DMS79 (cell line): ENCODE results near the gene SAE1.
"Not testable (repeated sequence)": the region's sequence is repeated elsewhere in the genome, so short reads cannot be mapped to it uniquely, and the experiment has no call there.

Experiments used
- DNase-seq: peaks from one replicate; lab custom pipeline; 2025; lab: John Stamatoyannopoulos, UW

SAE1 gene

DNA sequence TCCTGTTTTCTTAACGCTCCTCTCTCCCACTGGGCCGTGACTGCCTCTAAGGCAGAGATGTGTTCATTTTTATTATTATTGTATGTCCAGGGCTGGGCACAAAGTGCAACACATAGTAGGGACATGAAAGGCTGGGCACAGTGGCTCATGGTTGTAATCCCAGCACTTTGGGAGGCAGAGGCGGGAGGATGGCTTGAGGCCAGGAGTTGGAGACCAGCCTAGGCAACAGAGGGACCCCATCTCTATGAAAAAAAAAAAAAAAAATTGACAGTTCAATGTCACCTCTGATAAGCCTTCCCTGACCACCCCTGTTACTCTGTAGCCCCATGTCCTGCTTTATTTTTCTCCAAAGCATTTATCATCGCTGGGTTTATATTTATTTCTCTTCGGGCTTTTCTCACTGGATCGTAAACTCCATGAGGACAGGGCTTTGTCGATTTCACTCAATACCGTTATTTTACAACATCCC is 481 bp upstream of the SAE1 start:
- no peak for DNase-seq

- DNase-seq: no peak
These were observed 1.7 kb downstream of the SAE1 start for GRCh38 chr19:47132194-47132852.

DNA sequence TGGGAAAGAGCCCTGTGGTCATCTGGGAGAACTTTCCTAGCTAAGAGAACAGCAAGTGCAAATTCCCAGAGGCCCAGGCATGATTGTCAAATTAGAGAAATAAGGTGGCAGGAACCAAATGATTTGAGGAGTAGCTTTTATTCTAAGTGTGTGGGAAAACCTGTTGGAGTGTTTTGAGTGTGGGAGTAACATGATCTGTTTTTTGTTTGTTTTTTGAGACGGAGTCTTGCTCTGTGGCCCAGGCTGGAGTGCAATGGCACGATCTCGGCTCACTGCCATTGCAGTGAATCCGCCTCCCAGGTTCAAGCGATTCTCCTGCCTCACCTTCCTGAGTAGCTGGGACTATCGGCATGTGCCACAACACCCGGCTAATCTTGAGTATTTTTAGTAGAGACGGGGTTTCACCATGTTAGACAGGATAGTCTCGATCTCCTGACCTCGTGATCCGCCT is 2.4 kb downstream of the SAE1 start:
- DNase-seq: no peak

DNA sequence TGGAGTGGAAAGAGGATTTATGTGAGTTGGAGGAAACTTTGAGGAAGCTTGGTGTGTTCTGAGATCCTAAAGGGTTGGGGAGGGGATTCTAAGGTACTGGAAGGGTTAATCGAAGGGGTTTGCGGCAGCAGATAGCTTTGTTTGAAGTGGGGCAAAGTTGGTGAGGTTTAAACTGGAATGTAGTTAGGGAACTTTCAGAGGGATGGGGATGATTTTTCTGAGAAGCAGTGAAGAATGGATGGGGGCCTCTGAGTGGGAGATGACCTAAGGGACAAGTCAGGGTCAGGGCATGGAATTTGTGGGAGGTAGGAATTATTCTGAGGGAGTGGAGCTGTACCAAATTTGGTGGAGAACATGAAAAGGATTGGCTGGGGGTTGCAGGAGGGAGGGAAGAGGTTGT is 3.9 kb downstream of the SAE1 start:
- DNase-seq: no peak

- no peak for DNase-seq
These were observed 4.5 kb downstream of the SAE1 start for GRCh38 chr19:47135156-47135555.

DNA sequence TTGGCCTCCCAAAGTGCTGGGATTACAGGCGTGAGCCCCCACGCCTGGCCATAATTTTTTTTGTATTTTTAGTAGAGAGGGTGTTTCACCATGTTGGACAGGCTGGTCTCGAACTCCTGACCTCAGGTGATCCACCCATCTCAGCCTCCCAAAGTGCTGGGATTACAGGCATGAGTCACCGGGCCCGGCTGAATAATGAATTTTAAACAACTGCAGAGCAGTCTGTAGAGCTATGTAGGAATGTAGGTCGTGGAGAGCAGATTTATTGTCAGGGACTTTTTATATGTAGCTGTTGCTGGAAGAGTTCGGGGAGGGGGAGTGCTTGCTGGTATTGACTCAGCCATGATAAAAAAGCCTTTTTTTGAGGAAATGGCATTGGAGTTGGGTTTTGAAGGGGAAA is 10.6 kb downstream of the SAE1 start:
- not testable (repeated sequence) for DNase-seq

GRCh38 chr19:47141695-47142094 is 11.1 kb downstream of the SAE1 start:
- no peak for DNase-seq

GRCh38 chr19:47142779-47143178 is 12.1 kb downstream of the SAE1 start:
- DNase-seq: no peak

- DNase-seq: no peak
These were observed 12.9 kb downstream of the SAE1 start for GRCh38 chr19:47143322-47144073.

DNA sequence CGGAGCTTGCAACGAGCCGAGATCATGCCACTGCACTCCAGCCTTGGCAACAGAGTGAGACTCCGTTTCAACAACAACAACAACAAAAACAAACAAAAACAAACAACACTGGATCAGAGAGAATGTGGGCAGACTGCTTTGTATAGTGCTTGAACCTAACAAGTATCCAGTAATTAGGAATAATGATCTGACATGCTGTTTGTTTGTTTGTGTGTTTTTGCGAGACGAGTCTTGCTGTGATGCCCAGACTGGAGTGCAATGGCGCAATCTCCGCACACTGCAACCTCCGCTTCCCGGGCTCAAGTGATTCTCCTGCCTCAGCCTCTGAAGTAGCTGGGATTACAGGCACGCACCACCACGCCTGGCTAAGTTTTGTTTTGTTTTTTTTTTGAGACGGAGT is 14.0 kb downstream of the SAE1 start:
- no peak for DNase-seq

DNA sequence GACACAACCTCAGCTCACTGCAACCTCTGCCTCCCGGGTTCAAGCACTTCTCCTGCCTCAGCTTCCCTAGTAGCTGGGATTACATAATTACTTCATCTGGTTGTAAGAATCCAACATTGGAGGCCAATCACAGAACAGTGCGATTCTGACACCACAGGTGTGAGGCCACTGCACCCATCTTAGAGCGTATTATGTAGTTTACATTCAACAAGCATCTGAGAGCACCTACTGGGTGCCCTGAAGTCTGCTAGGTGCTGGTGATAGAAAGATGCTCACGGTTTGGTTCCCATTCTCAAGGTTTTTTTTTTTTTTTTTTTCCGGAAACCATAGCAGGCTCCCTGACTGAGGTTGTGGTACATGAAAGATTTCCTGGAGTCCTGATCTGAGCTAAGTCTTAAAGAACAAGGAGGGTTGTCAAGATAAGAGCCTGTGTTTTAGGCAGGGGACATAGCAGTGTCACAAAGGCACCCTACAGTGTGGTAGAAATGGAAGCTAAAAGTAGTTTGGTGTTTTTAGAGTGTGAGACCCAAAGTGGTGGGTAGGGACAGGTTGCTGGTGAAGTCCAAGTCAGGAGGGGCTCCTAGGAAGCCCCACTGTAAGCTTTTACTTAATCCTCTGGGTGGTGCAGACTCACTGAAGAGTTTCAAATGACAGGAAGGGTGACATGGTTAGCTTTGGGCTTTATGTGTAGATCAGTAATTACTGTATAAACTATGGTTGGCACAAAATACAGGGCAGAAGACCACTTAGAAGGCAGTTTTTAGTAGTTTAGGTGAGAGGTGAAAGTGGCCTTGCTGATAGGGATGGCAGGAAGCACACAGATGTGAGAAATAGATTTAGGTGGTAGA is 15.2 kb downstream of the SAE1 start:
- DNase-seq: no peak

GRCh38 chr19:47146920-47147319 is 16.3 kb downstream of the SAE1 start:
- DNase-seq: no peak

- DNase-seq: no peak
These were observed 21.0 kb downstream of the SAE1 start for GRCh38 chr19:47151627-47152026.

DNA sequence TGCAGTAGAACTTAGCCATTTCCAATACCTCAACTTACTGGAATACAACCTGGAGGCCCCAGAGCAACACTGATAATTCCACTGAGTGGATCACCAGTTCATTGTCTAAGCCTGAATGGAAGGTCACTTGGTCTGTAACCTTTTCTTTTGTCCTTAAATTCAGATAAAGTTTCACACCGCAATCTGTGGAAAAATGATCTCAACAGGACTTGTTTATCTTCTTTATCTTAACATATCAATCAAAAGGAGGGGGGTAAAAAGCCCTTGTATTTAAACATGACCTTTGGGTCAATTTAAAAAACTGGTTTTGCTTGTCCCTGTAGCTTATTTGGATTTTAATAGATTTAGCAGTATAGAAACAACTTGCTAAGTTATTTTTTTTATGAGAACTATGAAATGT is 21.6 kb downstream of the SAE1 start:
- no peak for DNase-seq

GRCh38 chr19:47152632-47153031 is 22.0 kb downstream of the SAE1 start:
- DNase-seq: no peak

DNA sequence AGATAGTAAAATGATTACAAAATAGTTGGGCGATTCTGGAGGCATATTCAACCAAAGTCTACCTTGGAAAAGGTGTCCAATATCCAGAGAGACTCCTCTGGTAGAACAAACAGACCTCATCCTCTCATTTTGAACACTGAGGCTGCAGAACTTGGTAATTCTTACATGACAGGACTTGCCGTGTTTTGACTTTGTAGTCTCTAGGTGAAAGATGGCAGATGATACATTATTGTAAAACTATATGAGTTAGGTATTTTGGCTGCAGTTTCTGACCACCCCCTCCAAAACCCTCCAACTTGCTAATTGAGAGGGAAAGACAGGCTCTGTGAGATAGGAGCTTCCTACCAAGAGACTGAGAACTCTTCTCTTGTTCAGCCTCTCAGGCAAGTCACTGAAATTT is 22.6 kb downstream of the SAE1 start:
- no peak for DNase-seq

DNA sequence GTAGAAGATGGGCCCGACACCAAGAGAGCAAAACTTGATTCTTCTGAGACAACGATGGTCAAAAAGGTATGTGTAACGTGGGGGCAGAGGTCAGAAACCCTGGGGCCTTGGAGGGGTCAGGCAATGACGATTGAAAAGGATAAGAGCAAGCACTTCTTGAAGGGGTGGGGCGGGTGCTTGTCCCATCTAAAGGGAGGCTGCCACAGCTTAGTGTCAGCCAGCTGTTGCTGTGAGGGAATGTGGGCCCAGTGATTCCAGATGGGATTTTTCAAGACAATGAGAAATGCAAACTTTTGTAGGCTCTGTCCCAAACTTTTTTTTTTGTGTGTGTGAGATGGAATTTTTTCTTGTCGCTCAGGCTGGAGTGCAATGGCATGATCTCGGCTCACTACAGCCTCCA is 24.5 kb downstream of the SAE1 start:
- DNase-seq: no peak

GRCh38 chr19:47156861-47157430 is 26.3 kb downstream of the SAE1 start:
- peak; percentile 79 for DNase-seq

- peak; percentile 50 for DNase-seq
These were observed 27.0 kb downstream of the SAE1 start for GRCh38 chr19:47157431-47158321.

DNA sequence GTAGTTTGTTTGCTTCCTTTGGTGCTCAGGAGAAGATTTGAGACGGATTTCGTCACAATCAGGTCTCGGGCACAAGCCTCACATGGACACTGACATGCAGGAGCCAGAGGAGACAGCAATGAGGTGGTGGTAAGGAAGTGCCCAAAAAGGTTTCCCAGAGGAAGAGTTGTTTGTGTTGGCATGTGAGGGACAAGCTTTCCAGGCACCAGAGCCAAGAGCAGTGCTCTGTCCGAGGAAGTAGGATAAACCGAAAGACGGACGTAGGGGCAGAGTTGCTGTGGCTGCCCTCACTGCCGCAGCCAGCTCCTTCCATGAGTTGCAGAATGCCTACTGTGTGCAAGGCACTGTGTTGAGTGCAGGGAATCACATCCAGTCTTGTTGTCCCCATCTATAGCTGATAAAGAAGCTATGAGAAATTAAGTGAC is 27.7 kb downstream of the SAE1 start:
- DNase-seq: no peak

DNA sequence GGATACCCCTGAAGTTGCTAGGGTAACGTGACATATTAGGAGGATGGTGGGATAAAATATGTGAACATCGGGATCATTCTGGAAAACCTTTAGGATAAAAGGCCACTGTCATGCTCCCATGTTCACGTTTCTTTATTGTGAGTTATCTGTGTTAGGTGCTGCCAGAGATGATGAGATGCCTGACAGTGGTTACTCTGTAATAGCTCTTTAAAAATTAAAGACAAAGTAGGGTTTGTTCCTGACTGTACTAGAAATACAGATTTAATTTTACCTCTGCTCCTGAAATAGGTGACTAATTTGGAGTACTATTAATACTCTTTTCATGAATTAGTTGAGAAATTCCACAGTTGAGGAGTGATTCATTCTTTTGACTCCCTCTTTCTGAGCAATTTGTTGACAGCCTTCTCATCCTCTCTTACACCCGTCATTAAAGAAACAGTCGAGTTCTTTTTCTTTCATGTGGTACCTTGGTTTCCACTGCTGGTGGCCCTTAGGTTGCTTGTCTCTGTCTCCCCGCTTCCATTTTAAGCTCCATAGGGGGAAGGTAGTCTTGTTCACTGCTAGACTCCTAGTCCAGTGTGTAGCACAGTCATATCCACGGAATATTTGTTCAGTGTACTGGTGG is 28.4 kb downstream of the SAE1 start:
- DNase-seq: no peak
